Measurements from ENCODE around the gene LSAMP. TPM values are rescaled to one million over a fixed set of nuclear protein-coding genes. Genes with fewer than 3 reads are reported as not detected.

Gene LSAMP
- polyA plus RNA-seq, 3 donors: not detected

DNA sequence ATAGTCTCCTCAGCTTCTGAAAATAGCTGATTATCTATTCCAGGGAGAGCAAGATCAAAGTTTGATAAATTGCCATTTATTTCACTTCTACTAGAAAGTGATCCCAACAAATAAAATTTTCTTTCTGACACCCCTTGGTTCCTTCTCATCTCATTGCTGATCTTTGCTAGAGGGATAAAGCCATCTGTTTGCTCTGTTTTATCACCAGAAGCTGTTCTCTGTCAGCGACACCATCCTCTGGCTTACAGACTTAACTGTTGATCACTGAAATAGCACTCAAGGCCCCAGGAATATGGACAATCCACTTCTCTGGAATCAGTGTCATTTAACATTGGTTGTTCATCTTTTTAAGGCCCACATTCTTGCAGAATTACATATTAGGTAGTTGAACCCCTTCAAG lies 219.0 kb downstream of the LSAMP start:
- Mint-ChIP-seq H3K4me1 (no peaks in the 10 kb centered on the region), H3K9me3 (peaks cover 0 to 4% (median 2%) of the 10 kb centered on the region in 7 donors), H3K36me3 (no peaks in the 10 kb centered on the region), H3K4me3 (no peak overlapping the region), H3K27me3 (ENCODE audit: low read depth in 3 of 3) (peaks cover 0 to 1% (median 0%) of the 10 kb centered on the region in 3 donors), H3K27ac (no peak overlapping the region)
- DNase-seq: no peak
- no peaks in the 10 kb centered on the region for H3K9me3 ChIP-seq (replicated peaks in 1 of 2; ENCODE audit: control insufficient read depth in 1 of 2, insufficient read depth in 1 of 2, low read length in 2 of 2)
- H3K9ac ChIP-seq (ENCODE audit: insufficient read depth, low read length, poor library complexity, severe bottlenecking): no peak overlapping the region
- no CpG with 5 or more reads among the region's 1 CpG for WGBS (ENCODE audit: insufficient coverage)
- no peak overlapping the region for H3K27ac ChIP-seq (ENCODE audit: low read depth in 1 of 2, low read length in 2 of 2)
- no peaks in the 10 kb centered on the region for H3K79me2 ChIP-seq (ENCODE audit: insufficient read depth, low read length)
- H3K36me3 ChIP-seq (replicated peaks in 1 of 2; ENCODE audit: control insufficient read depth in 1 of 2, insufficient read depth in 2 of 2, low read length in 2 of 2): no peaks in the 10 kb centered on the region
- no peak overlapping the region for H3K4me2 ChIP-seq (replicated peaks; ENCODE audit: extremely low read depth, low read length, poor library complexity, severe bottlenecking)
- H3K4me3 ChIP-seq (replicated peaks in 1 of 3; ENCODE audit: low read depth in 2 of 3, low read length in 3 of 3): no peak overlapping the region
- H4K20me1 ChIP-seq (ENCODE audit: insufficient read depth, low read length): no peaks in the 10 kb centered on the region
- TF ChIP-seq, protein P1, sequence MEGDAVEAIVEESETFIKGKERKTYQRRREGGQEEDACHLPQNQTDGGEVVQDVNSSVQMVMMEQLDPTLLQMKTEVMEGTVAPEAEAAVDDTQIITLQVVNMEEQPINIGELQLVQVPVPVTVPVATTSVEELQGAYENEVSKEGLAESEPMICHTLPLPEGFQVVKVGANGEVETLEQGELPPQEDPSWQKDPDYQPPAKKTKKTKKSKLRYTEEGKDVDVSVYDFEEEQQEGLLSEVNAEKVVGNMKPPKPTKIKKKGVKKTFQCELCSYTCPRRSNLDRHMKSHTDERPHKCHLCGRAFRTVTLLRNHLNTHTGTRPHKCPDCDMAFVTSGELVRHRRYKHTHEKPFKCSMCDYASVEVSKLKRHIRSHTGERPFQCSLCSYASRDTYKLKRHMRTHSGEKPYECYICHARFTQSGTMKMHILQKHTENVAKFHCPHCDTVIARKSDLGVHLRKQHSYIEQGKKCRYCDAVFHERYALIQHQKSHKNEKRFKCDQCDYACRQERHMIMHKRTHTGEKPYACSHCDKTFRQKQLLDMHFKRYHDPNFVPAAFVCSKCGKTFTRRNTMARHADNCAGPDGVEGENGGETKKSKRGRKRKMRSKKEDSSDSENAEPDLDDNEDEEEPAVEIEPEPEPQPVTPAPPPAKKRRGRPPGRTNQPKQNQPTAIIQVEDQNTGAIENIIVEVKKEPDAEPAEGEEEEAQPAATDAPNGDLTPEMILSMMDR (IDR thresholded peaks at IDR 0.05): no peak
- intact Hi-C loops (cut with micrococcal nuclease): no loop called here
- H3K4me1 ChIP-seq (ENCODE audit: control insufficient read depth in 1 of 2, insufficient read depth in 2 of 2, low read length in 2 of 2): no peaks in the 10 kb centered on the region
- no peaks in the 10 kb centered on the region for H3K27me3 ChIP-seq (ENCODE audit: control insufficient read depth in 2 of 2, insufficient read depth in 2 of 2, low read length in 2 of 2)
- no peak overlapping the region for H2AFZ ChIP-seq (ENCODE audit: insufficient read depth, low read depth, low read length, poor library complexity, severe bottlenecking)

DNA sequence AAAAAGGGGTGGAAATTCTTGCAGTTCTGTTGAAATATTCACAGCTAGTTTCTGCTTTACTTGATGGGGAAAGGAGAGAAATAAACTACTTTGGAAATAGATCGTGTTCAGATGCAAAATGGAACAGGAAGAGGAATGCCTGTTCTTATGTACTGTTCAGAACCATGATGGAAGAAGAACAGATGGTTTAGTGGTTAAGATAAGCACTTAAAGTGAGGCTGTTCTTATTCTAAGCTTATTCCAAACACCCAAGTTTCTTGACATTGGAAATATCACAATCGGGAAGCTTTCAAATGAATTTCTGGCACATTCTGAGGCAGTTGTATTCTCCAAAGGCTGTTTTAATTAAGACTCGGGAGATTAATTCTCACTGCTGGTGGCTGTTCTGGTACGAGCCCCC lies 228.5 kb downstream of the LSAMP start:
- Histone ChIP-seq H4K20me1 (ENCODE audit: insufficient read depth, low read length) (no peaks in the 10 kb centered on the region), H3K27ac (ENCODE audit: low read depth in 1 of 2, low read length in 2 of 2) (no peak overlapping the region), H3K4me3 (replicated peaks in 1 of 3; ENCODE audit: low read depth in 2 of 3, low read length in 3 of 3) (no peak overlapping the region), H3K4me2 (replicated peaks; ENCODE audit: extremely low read depth, low read length, poor library complexity, severe bottlenecking) (no peak overlapping the region), H3K9me3 (replicated peaks in 1 of 2; ENCODE audit: control insufficient read depth in 1 of 2, insufficient read depth in 1 of 2, low read length in 2 of 2) (no peaks in the 10 kb centered on the region), H3K9ac (ENCODE audit: insufficient read depth, low read length, poor library complexity, severe bottlenecking) (no peak overlapping the region), H3K27me3 (ENCODE audit: control insufficient read depth in 2 of 2, insufficient read depth in 2 of 2, low read length in 2 of 2) (no peaks in the 10 kb centered on the region), H3K79me2 (ENCODE audit: insufficient read depth, low read length) (no peaks in the 10 kb centered on the region), H3K4me1 (ENCODE audit: control insufficient read depth in 1 of 2, insufficient read depth in 2 of 2, low read length in 2 of 2) (no peaks in the 10 kb centered on the region), H3K36me3 (replicated peaks in 1 of 2; ENCODE audit: control insufficient read depth in 1 of 2, insufficient read depth in 2 of 2, low read length in 2 of 2) (no peaks in the 10 kb centered on the region), H2AFZ (ENCODE audit: insufficient read depth, low read depth, low read length, poor library complexity, severe bottlenecking) (no peak overlapping the region)
- Mint-ChIP-seq H3K27ac (no peak overlapping the region), H3K27me3 (ENCODE audit: low read depth in 3 of 3) (no peaks in the 10 kb centered on the region), H3K9me3 (peaks cover 0 to 16% (median 7%) of the 10 kb centered on the region in 7 donors), H3K36me3 (no peaks in the 10 kb centered on the region), H3K4me1 (no peaks in the 10 kb centered on the region), H3K4me3 (no peak overlapping the region)
- no peak for DNase-seq
- TF ChIP-seq, protein P1 (IDR thresholded peaks at IDR 0.05): no peak
- WGBS (ENCODE audit: insufficient coverage): 83% methylated on average over 3 of the region's 4 CpGs
- intact Hi-C loops (cut with micrococcal nuclease): no loop called here
